AG10803 (cell line): Measurements from ENCODE around the gene TMEM217.

ENCODE experiments used
- DNase-seq: peaks from one replicate; pipeline ENCODE4 v3.0.0; 2010; ENCODE audit warnings: low read depth
- H3K4me3 ChIP-seq: 2 replicates; pipeline ENCODE4 v1.5.1; 2011; ENCODE audit warnings: mild to moderate bottlenecking, low read length, control low read depth
- TF ChIP-seq, protein P1 (sequence below): conservative IDR thresholded peaks from 2 replicates; pipeline ENCODE4 v1.5.1; 2011; ENCODE audit warnings: mild to moderate bottlenecking, low read length, control low read depth, inconsistent platforms

Gene TMEM217

DNA sequence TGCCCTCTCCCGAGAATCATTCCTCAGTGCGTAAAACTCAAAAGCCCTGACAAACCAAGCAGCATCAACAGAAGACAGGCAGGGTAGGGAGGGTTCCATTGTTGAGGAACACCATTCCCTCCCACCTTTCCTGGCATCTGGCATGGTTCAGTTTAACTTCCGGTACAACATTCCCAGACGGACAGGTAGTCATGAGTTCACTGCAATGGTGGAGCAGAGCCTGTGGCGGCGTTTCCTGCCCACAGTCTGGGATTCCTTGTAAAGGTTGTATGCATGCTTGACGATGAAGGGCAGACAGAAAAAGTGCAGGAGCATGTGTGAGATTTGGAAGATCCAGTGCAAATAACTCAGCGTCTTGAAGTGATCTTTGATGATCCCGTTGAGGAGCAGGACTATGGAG lies 45.7 kb downstream of the TMEM217 start:
- no peak overlapping the region for H3K4me3 ChIP-seq
- TF ChIP-seq, protein P1, sequence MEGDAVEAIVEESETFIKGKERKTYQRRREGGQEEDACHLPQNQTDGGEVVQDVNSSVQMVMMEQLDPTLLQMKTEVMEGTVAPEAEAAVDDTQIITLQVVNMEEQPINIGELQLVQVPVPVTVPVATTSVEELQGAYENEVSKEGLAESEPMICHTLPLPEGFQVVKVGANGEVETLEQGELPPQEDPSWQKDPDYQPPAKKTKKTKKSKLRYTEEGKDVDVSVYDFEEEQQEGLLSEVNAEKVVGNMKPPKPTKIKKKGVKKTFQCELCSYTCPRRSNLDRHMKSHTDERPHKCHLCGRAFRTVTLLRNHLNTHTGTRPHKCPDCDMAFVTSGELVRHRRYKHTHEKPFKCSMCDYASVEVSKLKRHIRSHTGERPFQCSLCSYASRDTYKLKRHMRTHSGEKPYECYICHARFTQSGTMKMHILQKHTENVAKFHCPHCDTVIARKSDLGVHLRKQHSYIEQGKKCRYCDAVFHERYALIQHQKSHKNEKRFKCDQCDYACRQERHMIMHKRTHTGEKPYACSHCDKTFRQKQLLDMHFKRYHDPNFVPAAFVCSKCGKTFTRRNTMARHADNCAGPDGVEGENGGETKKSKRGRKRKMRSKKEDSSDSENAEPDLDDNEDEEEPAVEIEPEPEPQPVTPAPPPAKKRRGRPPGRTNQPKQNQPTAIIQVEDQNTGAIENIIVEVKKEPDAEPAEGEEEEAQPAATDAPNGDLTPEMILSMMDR: no peak

DNA sequence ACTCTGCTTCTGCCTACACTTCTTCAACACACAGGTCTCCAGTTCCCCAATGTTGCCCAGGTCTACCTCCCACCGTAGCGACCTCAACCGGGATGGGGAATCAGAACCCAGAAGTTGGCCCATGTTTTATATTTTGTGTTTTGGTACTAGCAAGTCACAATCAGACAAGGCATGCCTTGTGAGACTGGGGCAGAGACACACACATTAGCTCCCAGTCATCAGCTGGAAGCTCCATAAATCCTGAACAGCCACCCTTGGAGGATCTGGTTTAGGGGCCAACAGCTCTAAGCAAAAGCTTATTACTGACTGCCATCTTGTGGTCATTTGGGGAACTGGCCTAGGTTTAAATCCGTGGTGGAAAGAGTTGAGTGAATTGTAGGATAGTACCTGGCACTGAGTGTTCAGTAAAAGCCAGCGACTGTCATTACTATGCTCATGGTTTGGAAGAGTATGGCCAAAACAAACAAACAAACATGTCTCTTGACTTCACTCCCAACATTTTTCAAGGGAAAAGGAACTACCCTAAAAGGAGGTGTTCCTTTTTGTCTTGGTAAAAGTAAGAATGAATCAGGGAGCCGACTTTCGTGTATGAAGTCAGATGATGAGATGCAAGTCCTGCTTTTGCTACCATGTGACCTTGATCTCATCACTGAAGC lies 47.5 kb downstream of the TMEM217 start:
- no peak overlapping the region for H3K4me3 ChIP-seq
- peak; percentile 80 for DNase-seq
- TF ChIP-seq, protein P1: peak; percentile 98

More for the DNA sequence above, 45.7 kb downstream of the TMEM217 start:
- DNase-seq: no peak

DNA sequence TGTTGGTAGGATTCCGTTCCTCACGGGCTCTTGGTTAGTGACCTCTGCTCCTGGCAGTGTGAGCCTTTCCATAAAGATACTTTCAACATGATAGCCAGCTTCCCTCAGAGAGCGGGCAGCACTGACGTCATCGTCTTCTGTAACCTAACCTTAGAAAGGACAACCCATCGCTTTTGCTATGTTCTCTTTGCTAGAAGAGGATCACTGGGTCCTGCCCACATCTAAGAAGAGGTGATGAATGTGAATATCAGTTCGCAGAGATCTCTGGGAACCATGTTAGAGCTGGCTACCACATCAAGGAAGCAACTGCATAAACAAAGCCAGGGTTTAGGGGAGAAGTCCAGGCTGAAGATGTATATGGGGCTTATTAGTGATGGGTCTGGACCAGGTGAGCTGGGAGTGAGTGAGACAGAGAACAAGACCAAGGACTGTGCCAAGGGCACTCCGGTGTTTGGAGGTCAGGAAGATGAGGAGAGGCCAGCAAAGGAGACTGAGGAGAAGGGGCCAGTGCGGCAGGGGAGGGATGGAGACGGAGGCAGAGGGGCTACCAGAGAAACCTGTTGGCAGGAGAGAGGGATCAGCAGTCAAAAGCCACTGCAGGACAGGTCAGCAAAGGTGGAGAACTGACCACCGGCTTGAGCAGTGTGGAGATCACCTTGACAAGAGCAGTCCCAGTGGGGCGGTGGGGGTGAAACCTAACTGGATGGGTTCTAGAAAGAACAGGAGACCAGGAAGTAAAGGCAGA lies 48.3 kb downstream of the TMEM217 start:
- no peak for DNase-seq
- H3K4me3 ChIP-seq: no peak overlapping the region
- TF ChIP-seq, protein P1: no peak

DNA sequence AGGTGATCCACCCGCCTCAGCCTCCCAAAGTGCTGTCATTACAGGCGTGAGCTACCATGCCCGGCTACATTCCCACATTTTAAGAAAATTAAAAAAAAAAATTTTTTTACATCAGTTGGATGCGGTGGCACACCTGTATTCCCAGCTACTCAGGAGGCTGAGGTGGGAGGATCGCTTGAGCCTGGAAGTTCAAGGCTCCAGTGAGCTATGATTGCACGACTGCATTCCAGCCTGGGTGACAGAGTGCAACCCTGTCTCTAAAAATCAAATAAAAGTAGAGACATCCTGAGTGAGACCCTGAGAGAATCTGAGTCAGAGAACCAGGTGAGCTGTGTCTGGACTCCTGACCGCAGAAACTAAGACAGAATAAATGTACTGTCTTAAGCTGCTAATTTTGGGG lies 49.2 kb downstream of the TMEM217 start:
- TF ChIP-seq, protein P1: no peak

DNA sequence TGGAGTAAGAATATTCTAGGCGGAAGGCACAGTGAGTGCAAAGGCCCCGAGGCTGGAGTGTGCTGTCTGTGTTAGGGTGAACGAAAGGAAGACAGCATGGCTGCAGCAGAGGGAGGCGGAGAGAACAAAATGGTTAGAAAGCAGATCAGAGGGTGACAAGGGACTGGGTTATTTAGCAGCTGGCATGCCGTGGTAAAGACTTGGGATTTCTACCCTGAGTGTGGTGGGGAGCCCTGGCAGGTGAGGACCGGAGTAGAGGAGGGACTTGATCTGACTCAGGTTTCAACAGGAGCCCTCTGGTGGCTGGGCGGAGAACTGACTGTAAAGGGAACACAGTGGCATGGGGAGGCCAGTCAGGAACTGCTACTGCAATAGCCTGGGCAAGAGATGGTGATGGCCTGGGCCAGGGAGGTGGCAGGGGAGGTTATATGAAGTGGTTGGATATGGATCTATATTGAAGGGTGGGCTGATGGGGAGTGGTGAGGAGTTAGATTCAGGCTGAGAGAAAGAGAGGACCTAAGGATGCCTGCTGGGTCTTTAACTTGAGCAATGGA lies 50.0 kb downstream of the TMEM217 start:
- H3K4me3 ChIP-seq: no peak overlapping the region
- peak; percentile 71 for DNase-seq
- TF ChIP-seq, protein P1: peak; percentile 91

More for the DNA sequence above, 49.2 kb downstream of the TMEM217 start:
- no peak for DNase-seq
- H3K4me3 ChIP-seq: no peak overlapping the region

DNA sequence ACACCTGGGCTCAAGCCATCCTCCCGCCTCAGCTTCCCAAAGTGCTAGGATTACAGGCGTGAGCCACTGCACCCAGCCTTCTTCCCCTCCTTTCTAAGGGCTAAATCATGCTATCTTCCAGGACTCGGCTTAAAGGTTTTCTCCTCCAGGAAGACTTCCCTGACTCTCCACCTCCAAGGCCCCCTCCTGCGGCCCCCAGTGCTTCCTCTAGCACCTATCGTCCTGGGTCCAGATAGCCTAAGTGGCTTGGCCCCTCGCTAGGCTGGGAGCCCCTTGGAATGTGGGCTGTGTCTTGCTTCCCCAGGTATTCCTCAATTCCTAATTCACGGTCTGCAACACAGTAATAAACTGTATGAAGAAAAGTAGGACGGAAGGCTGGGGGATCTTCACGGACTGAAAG lies 51.3 kb downstream of the TMEM217 start:
- H3K4me3 ChIP-seq: no peak overlapping the region
- TF ChIP-seq, protein P1: no peak
- DNase-seq: no peak

DNA sequence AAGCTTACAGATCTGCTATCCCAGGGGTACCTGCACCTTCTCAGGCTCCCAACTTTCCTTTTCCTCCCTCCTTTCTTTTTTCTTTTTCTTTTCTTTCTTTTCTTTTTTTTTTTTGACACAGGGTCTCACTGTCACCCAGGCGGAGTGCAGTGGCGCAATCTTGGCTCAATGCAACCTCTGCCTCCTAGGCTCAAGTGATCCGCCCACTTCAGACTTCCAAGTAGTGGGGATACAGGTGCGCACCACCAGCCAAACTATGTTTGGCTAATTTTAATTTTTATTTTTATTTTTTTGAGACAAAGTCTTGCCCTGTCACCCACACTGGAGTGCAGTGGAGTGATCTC lies 52.0 kb downstream of the TMEM217 start:
- TF ChIP-seq, protein P1: no peak
- DNase-seq: no peak
- no peak overlapping the region for H3K4me3 ChIP-seq
